ENCODE results near the gene SLCO6A1.
"Not testable (repeated sequence)": the region's sequence is repeated elsewhere in the genome, so short reads cannot be mapped to it uniquely, and the experiment has no call there.

The SLCO6A1 gene

GRCh38 chr5:102498271-102499034, at the start of gene SLCO6A1:
SLCO6A1 (minus strand) TSS chr5:102499001; CDS start chr5:102498844, 157 bp downstream.
- DNase-seq (ENCODE audit: low spot score): no peak

- DNase-seq (ENCODE audit: low spot score): no peak
These were observed 48.6 kb upstream of the SLCO6A1 start for GRCh38 chr5:102547141-102548035.

- DNase-seq (ENCODE audit: low spot score): peak; percentile 14
These were observed 46.4 kb upstream of the SLCO6A1 start for GRCh38 chr5:102545175-102545574.

GRCh38 chr5:102542057-102542456, 43.3 kb upstream of the SLCO6A1 start:
- no peak for DNase-seq (ENCODE audit: low spot score)

GRCh38 chr5:102539996-102540728, 41.4 kb upstream of the SLCO6A1 start:
- no peak for DNase-seq (ENCODE audit: low spot score)

- DNase-seq (ENCODE audit: low spot score): no peak
These were observed 40.8 kb upstream of the SLCO6A1 start for GRCh38 chr5:102539562-102539961.

- no peak for DNase-seq (ENCODE audit: low spot score)
These were observed 38.2 kb upstream of the SLCO6A1 start for GRCh38 chr5:102537011-102537410.

GRCh38 chr5:102536323-102536928, 37.6 kb upstream of the SLCO6A1 start:
- DNase-seq (ENCODE audit: low spot score): peak; percentile 63

GRCh38 chr5:102532123-102532522, 33.3 kb upstream of the SLCO6A1 start:
- DNase-seq (ENCODE audit: low spot score): no peak

GRCh38 chr5:102531506-102531905, 32.7 kb upstream of the SLCO6A1 start:
- no peak for DNase-seq (ENCODE audit: low spot score)

- no peak for DNase-seq (ENCODE audit: low spot score)
These were observed 30.6 kb upstream of the SLCO6A1 start for GRCh38 chr5:102529447-102529846.

- no peak for DNase-seq (ENCODE audit: low spot score)
These were observed 30.2 kb upstream of the SLCO6A1 start for GRCh38 chr5:102529031-102529430.

GRCh38 chr5:102528600-102528999, 29.8 kb upstream of the SLCO6A1 start:
- DNase-seq (ENCODE audit: low spot score): no peak

- no peak for DNase-seq (ENCODE audit: low spot score)
These were observed 28.7 kb upstream of the SLCO6A1 start for GRCh38 chr5:102527547-102527946.

GRCh38 chr5:102523541-102524175, 24.9 kb upstream of the SLCO6A1 start:
- no peak for DNase-seq (ENCODE audit: low spot score)

GRCh38 chr5:102511666-102512065, 12.9 kb upstream of the SLCO6A1 start:
- no peak for DNase-seq (ENCODE audit: low spot score)

GRCh38 chr5:102491261-102491914, 7.4 kb downstream of the SLCO6A1 start:
- not testable (repeated sequence) for DNase-seq (ENCODE audit: low spot score)

- DNase-seq (ENCODE audit: low spot score): no peak
These were observed 15.1 kb downstream of the SLCO6A1 start for GRCh38 chr5:102483736-102484135.

GRCh38 chr5:102481054-102481715, 17.6 kb downstream of the SLCO6A1 start:
- no peak for DNase-seq (ENCODE audit: low spot score)

GRCh38 chr5:102453716-102454115, 45.1 kb downstream of the SLCO6A1 start:
- no peak for DNase-seq (ENCODE audit: low spot score)
